GM13976 (cell line): ENCODE measurements around the gene LARGE2.

Experiments used
- DNase-seq: peaks from one replicate; pipeline ENCODE4 v3.0.0; 2012; ENCODE audit warnings: low spot score
- CTCF ChIP-seq: IDR thresholded peaks from 2 replicates; pipeline ENCODE4 v1.5.1; 2012; ENCODE audit warnings: borderline replicate concordance, mild to moderate bottlenecking; ENCODE audit not compliant: insufficient read depth; ENCODE audit errors: extremely low read depth, missing control alignments, control extremely low read depth
- in situ Hi-C: fragments of 300-500 bp; cut with MboI; formaldehyde crosslinking; loops from one replicate; pipeline ENCODE4 v1.12.0; 2022; ENCODE audit warnings: low sequenced_read_pairs, mixed read lengths, inconsistent platforms; ENCODE audit not compliant: unreplicated experiment

LARGE2 gene

GRCh38 chr11:45930031-45930794, 7.8 kb downstream of the LARGE2 start:
- in situ Hi-C loops: no loop called here
- DNase-seq: peak; percentile 92
- no peak for TF ChIP-seq CTCF

- in situ Hi-C loops: no loop called here
- TF ChIP-seq CTCF: no peak
- DNase-seq: peak; percentile 23
Observed at GRCh38 chr11:45930951-45931570, 8.6 kb downstream of the LARGE2 start.

- DNase-seq: peak; percentile 17
- TF ChIP-seq CTCF: no peak
Observed at GRCh38 chr11:45931739-45932138, 9.3 kb downstream of the LARGE2 start.

GRCh38 chr11:45932217-45932616, 9.8 kb downstream of the LARGE2 start:
- in situ Hi-C loops: no loop called here
- TF ChIP-seq CTCF: no peak

More at GRCh38 chr11:45931739-45932138, 9.3 kb downstream of the LARGE2 start:
- in situ Hi-C loops: no loop called here

GRCh38 chr11:45933131-45933831, 10.8 kb downstream of the LARGE2 start:
- DNase-seq: peak; percentile 65
- in situ Hi-C loops: no loop called here
- TF ChIP-seq CTCF: no peak

More at GRCh38 chr11:45932217-45932616, 9.8 kb downstream of the LARGE2 start:
- no peak for DNase-seq

GRCh38 chr11:45933846-45934579, 11.6 kb downstream of the LARGE2 start:
- in situ Hi-C loops: no loop called here
- TF ChIP-seq CTCF: no peak
- no peak for DNase-seq
